Measurements from ENCODE around the gene EDIL3. TPM values are rescaled to one million over a fixed set of nuclear protein-coding genes. Genes with fewer than 3 reads are reported as not detected.

EDIL3 gene
- total RNA-seq, 1 experiment from 2014 or later: 0.32 TPM

DNA sequence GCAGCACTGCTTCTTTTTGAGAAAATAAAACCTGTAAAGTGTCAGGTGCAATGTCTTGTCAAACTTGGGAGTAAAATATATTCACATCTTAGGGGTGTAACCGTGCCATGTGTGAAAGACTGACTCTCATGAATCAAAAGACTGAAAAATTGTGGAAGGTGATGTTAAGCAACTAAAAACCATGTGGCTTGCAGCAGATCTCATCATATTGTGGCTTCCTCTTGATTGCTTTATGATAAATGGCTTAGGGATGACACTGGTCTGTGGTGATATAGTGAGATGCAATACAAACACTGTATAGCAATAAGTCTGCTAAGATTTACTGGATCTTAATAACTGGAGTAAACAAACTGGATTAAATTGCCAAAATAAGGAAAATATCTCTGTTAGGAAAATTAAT lies 321.6 kb downstream of the EDIL3 start:
- H2AFZ ChIP-seq (ENCODE audit: low read depth, low read length, poor library complexity, severe bottlenecking): no peak overlapping the region
- ATAC-seq (no peak), DNase-seq (ENCODE audit: low read depth, low spot score) (no peak)
- POLR2A ChIA-PET: no interaction called here
- no peak overlapping the region for H3K4me3 ChIP-seq (replicated peaks in 1 of 2; ENCODE audit: low read depth in 1 of 2, low read length in 2 of 2)
- H3K9ac ChIP-seq (ENCODE audit: low read length): no peak overlapping the region
- RAD21 ChIA-PET (ENCODE audit: low non-redundant PET in 1 of 2, low total read pairs in 2 of 2, uncharacterized antibody in 2 of 2, unreplicated experiment in 2 of 2): no interaction called here
- H3K4me2 ChIP-seq (ENCODE audit: low read length): no peak overlapping the region
- no peaks in the 10 kb centered on the region for H3K9me3 ChIP-seq (ENCODE audit: control insufficient read depth in 1 of 2, insufficient read depth in 1 of 2, low read depth in 1 of 2, low read length in 2 of 2)
- intact Hi-C loops (cut with micrococcal nuclease): no loop called here
- BruUV-seq (replicated peaks): no TSS peak
- no peak overlapping the region for H3K27ac ChIP-seq (ENCODE audit: low read depth, low read length)
- no peaks in the 10 kb centered on the region; the same call in 1 of the 2 replicates for H3K9me2 ChIP-seq (ENCODE audit: insufficient read depth)
- H3K4me1 ChIP-seq (ENCODE audit: control insufficient read depth in 1 of 2, insufficient read depth in 2 of 2, low read length in 2 of 2): no peaks in the 10 kb centered on the region
- no peaks in the 10 kb centered on the region for H3K79me2 ChIP-seq (ENCODE audit: insufficient read depth, low read length)
- no peaks in the 10 kb centered on the region for H3K36me3 ChIP-seq (ENCODE audit: control insufficient read depth in 1 of 2, insufficient read depth in 2 of 2, low read length in 2 of 2)
- no peaks in the 10 kb centered on the region for H4K20me1 ChIP-seq (ENCODE audit: insufficient read depth)
- TF ChIP-seq ZNF274 (IDR thresholded peaks at IDR 0.05; ENCODE audit: low read depth, low read length): no peak
- H3K27me3 ChIP-seq (ENCODE audit: insufficient read depth, low read length): no peaks in the 10 kb centered on the region
- CTCF ChIA-PET: no interaction called here

DNA sequence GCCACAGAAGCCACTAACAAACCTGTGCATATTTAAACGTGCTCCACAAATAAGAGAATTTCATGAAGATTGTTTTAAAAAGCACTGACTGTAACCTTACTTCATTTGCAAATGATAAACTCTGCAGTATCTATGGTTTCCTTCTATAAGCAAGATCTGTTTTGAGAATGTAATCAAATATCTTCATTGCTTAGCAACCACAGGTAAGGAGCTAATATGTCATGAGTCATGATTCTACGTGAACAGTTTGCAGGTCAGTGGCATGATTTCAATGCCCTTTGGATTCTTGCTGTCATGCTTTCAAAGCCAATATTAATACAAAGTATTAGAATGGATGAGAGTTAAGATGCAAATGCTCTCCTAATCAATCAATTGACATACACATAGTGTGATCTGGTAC lies 325.0 kb downstream of the EDIL3 start:
- Histone ChIP-seq H3K27ac (ENCODE audit: low read depth, low read length) (no peak overlapping the region), H3K4me1 (ENCODE audit: control insufficient read depth in 1 of 2, insufficient read depth in 2 of 2, low read length in 2 of 2) (no peaks in the 10 kb centered on the region), H2AFZ (ENCODE audit: low read depth, low read length, poor library complexity, severe bottlenecking) (no peak overlapping the region), H3K4me3 (replicated peaks in 1 of 2; ENCODE audit: low read depth in 1 of 2, low read length in 2 of 2) (no peak overlapping the region), H3K4me2 (ENCODE audit: low read length) (no peak overlapping the region), H3K9ac (ENCODE audit: low read length) (no peak overlapping the region), H3K79me2 (ENCODE audit: insufficient read depth, low read length) (no peaks in the 10 kb centered on the region), H3K36me3 (ENCODE audit: control insufficient read depth in 1 of 2, insufficient read depth in 2 of 2, low read length in 2 of 2) (no peaks in the 10 kb centered on the region), H3K9me3 (ENCODE audit: control insufficient read depth in 1 of 2, insufficient read depth in 1 of 2, low read depth in 1 of 2, low read length in 2 of 2) (no peaks in the 10 kb centered on the region), H4K20me1 (ENCODE audit: insufficient read depth) (no peaks in the 10 kb centered on the region), H3K9me2 (ENCODE audit: insufficient read depth) (no peaks in the 10 kb centered on the region), H3K27me3 (ENCODE audit: insufficient read depth, low read length) (no peaks in the 10 kb centered on the region)
- DNase-seq (ENCODE audit: low read depth, low spot score) (no peak), ATAC-seq (no peak)
- BruUV-seq (replicated peaks): no TSS peak
- TF ChIP-seq ZFX (IDR thresholded peaks at IDR 0.05): no peak
- no peak for TF ChIP-seq YY1 (IDR thresholded peaks at IDR 0.05; ENCODE audit: extremely low read depth, insufficient replicate concordance, low read depth, low read length)
- TF ChIP-seq, protein P1, sequence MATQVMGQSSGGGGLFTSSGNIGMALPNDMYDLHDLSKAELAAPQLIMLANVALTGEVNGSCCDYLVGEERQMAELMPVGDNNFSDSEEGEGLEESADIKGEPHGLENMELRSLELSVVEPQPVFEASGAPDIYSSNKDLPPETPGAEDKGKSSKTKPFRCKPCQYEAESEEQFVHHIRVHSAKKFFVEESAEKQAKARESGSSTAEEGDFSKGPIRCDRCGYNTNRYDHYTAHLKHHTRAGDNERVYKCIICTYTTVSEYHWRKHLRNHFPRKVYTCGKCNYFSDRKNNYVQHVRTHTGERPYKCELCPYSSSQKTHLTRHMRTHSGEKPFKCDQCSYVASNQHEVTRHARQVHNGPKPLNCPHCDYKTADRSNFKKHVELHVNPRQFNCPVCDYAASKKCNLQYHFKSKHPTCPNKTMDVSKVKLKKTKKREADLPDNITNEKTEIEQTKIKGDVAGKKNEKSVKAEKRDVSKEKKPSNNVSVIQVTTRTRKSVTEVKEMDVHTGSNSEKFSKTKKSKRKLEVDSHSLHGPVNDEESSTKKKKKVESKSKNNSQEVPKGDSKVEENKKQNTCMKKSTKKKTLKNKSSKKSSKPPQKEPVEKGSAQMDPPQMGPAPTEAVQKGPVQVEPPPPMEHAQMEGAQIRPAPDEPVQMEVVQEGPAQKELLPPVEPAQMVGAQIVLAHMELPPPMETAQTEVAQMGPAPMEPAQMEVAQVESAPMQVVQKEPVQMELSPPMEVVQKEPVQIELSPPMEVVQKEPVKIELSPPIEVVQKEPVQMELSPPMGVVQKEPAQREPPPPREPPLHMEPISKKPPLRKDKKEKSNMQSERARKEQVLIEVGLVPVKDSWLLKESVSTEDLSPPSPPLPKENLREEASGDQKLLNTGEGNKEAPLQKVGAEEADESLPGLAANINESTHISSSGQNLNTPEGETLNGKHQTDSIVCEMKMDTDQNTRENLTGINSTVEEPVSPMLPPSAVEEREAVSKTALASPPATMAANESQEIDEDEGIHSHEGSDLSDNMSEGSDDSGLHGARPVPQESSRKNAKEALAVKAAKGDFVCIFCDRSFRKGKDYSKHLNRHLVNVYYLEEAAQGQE (IDR thresholded peaks at IDR 0.05; ENCODE audit: low read depth): no peak
- TF ChIP-seq POLR2A (IDR thresholded peaks at IDR 0.05; ENCODE audit: borderline replicate concordance, extremely low read depth, insufficient read depth, insufficient read length): no peak
- TF ChIP-seq EZH2 (IDR thresholded peaks at IDR 0.05): no peak
- TF ChIP-seq TCF7L2 (IDR thresholded peaks at IDR 0.05; ENCODE audit: borderline replicate concordance, extremely low read depth, insufficient read depth, insufficient read length): no peak
- TF ChIP-seq EZH2phosphoT487 (IDR thresholded peaks at IDR 0.05; ENCODE audit: borderline replicate concordance): no peak
- no peak for TF ChIP-seq SRF (IDR thresholded peaks at IDR 0.05; ENCODE audit: low read depth)
- TF ChIP-seq SIN3A (IDR thresholded peaks at IDR 0.05; ENCODE audit: low read depth): no peak
- no peak for TF ChIP-seq POLR2AphosphoS5 (IDR thresholded peaks at IDR 0.05; ENCODE audit: low read depth, low read length)
- TF ChIP-seq ZNF274 (IDR thresholded peaks at IDR 0.05; ENCODE audit: low read depth, low read length): no peak
- no peak for TF ChIP-seq JUND (IDR thresholded peaks at IDR 0.05)
- no peak for TF ChIP-seq EGR1 (IDR thresholded peaks at IDR 0.05; ENCODE audit: low read depth)
- no peak for TF ChIP-seq ELF1 (IDR thresholded peaks at IDR 0.05; ENCODE audit: borderline replicate concordance, low read depth)
- no peak for TF ChIP-seq CBX3 (IDR thresholded peaks at IDR 0.05; ENCODE audit: low read depth)
- no peak for TF ChIP-seq SP1 (IDR thresholded peaks at IDR 0.05; ENCODE audit: low read depth)
- ChIA-PET POLR2A (no interaction called here), CTCF (no interaction called here), RAD21 (ENCODE audit: low non-redundant PET in 1 of 2, low total read pairs in 2 of 2, uncharacterized antibody in 2 of 2, unreplicated experiment in 2 of 2) (no interaction called here)
- intact Hi-C loops (cut with micrococcal nuclease): no loop called here

All from HCT116 (cell line).